ENCODE measurements around the gene RNF123. TPM values are rescaled to one million over a fixed set of nuclear protein-coding genes. Genes with fewer than 3 reads are reported as not detected.

RNF123 gene
- polyA plus RNA-seq, 1 of the 3 experiments (the other 2 are of a cell fraction) = 48.1 TPM

DNA sequence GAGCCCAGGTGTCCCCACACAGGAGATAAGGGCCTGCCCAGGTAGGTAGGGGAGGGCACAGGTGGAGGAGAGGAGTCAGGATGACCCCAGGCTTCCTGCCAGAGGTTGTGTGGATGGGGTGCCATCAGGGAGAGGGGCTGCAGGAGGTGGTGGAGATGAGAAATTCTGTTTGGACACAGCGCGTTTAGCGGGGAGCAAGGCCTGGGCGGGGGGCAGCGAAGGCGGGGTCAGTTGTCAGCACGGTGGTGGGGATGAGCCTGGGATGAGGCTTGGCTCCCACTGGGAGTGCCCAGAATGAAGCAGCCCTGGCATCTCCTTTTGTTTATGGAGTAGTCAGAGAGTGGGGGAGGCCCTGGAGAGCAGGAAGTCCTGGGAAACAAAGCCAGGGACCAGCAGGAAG, 14.6 kb downstream of the RNF123 start (continued):
- TF ChIP-seq, protein P1, sequence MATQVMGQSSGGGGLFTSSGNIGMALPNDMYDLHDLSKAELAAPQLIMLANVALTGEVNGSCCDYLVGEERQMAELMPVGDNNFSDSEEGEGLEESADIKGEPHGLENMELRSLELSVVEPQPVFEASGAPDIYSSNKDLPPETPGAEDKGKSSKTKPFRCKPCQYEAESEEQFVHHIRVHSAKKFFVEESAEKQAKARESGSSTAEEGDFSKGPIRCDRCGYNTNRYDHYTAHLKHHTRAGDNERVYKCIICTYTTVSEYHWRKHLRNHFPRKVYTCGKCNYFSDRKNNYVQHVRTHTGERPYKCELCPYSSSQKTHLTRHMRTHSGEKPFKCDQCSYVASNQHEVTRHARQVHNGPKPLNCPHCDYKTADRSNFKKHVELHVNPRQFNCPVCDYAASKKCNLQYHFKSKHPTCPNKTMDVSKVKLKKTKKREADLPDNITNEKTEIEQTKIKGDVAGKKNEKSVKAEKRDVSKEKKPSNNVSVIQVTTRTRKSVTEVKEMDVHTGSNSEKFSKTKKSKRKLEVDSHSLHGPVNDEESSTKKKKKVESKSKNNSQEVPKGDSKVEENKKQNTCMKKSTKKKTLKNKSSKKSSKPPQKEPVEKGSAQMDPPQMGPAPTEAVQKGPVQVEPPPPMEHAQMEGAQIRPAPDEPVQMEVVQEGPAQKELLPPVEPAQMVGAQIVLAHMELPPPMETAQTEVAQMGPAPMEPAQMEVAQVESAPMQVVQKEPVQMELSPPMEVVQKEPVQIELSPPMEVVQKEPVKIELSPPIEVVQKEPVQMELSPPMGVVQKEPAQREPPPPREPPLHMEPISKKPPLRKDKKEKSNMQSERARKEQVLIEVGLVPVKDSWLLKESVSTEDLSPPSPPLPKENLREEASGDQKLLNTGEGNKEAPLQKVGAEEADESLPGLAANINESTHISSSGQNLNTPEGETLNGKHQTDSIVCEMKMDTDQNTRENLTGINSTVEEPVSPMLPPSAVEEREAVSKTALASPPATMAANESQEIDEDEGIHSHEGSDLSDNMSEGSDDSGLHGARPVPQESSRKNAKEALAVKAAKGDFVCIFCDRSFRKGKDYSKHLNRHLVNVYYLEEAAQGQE (IDR thresholded peaks at IDR 0.05; ENCODE audit: low read depth, low read length) = no peak
- TF ChIP-seq RAD21 (IDR thresholded peaks at IDR 0.05; ENCODE audit: low read length) (no peak), CHD2 (IDR thresholded peaks at IDR 0.05; ENCODE audit: low read length, partially characterized antibody) (no peak), EP300 (IDR thresholded peaks at IDR 0.05; ENCODE audit: borderline replicate concordance in 1 of 2, low read depth in 1 of 2, low read length in 1 of 2) (no peak), TCF12 (IDR thresholded peaks at IDR 0.05) (no peak), NRF1 (IDR thresholded peaks at IDR 0.05; ENCODE audit: low read depth, low read length) (no peak), EZH2phosphoT487 (IDR thresholded peaks at IDR 0.05; ENCODE audit: borderline replicate concordance, low read depth) (no peak), TAF1 (IDR thresholded peaks at IDR 0.05; ENCODE audit: borderline replicate concordance, low read depth, low read length) (no peak)
- TF ChIP-seq, protein P2, sequence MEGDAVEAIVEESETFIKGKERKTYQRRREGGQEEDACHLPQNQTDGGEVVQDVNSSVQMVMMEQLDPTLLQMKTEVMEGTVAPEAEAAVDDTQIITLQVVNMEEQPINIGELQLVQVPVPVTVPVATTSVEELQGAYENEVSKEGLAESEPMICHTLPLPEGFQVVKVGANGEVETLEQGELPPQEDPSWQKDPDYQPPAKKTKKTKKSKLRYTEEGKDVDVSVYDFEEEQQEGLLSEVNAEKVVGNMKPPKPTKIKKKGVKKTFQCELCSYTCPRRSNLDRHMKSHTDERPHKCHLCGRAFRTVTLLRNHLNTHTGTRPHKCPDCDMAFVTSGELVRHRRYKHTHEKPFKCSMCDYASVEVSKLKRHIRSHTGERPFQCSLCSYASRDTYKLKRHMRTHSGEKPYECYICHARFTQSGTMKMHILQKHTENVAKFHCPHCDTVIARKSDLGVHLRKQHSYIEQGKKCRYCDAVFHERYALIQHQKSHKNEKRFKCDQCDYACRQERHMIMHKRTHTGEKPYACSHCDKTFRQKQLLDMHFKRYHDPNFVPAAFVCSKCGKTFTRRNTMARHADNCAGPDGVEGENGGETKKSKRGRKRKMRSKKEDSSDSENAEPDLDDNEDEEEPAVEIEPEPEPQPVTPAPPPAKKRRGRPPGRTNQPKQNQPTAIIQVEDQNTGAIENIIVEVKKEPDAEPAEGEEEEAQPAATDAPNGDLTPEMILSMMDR (IDR thresholded peaks at IDR 0.05) = no peak
- TF ChIP-seq, protein P3, sequence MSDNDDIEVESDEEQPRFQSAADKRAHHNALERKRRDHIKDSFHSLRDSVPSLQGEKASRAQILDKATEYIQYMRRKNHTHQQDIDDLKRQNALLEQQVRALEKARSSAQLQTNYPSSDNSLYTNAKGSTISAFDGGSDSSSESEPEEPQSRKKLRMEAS (IDR thresholded peaks at IDR 0.05; ENCODE audit: low read depth) = no peak

DNA sequence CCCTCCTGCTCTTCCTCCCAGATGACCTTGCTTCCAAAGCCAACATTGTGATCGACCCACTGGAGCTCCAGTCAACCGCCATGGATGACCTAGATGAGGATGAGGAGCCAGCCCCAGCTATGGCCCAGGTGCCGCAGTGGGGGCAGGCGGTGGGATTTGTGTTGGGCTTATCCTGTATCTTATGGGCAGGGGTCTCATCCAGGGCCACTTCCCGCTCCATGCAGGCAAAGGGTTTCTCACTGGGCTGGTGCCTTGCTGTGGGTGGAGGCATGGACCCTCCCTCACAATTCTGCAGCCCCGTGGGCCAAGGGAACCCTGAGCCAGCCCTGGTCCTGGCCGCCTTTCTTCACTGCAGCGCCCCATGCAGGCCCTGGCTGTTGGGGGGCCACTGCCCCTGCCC, 15.3 kb downstream of the RNF123 start:
- H3F3A ChIP-seq (replicated peaks; ENCODE audit: insufficient read depth) = no peaks in the 10 kb centered on the region
- H3K4me2 ChIP-seq = no peak overlapping the region
- H4K20me1 ChIP-seq (ENCODE audit: insufficient read depth) = no peaks in the 10 kb centered on the region
- POLR2A ChIA-PET = no interaction called here
- no peaks in the 10 kb centered on the region for H3K9me3 ChIP-seq
- 92% methylated on average over 4 of the region's 8 CpGs for WGBS (ENCODE audit: low lambda C conversion rate)
- no peaks in the 10 kb centered on the region for H3K27me3 ChIP-seq (ENCODE audit: insufficient read depth)
- no peak overlapping the region for H3K4me3 ChIP-seq (ENCODE audit: low read depth in 2 of 2, low read length in 1 of 2)
- TF ChIP-seq SIN3A (IDR thresholded peaks at IDR 0.05; ENCODE audit: borderline replicate concordance, low read depth, low read length) (no peak), JUND (IDR thresholded peaks at IDR 0.05) (no peak), GATA2 (CRISPR knock-in tag; IDR thresholded peaks at IDR 0.05) (no peak), ELF1 (IDR thresholded peaks at IDR 0.05) (no peak), YY1 (IDR thresholded peaks at IDR 0.05; ENCODE audit: low read depth) (no peak), RFX5 (IDR thresholded peaks at IDR 0.05; ENCODE audit: low read length) (no peak), EP300 (IDR thresholded peaks at IDR 0.05; ENCODE audit: borderline replicate concordance in 1 of 2, low read depth in 1 of 2, low read length in 1 of 2) (no peak)
- TF ChIP-seq, protein P4, sequence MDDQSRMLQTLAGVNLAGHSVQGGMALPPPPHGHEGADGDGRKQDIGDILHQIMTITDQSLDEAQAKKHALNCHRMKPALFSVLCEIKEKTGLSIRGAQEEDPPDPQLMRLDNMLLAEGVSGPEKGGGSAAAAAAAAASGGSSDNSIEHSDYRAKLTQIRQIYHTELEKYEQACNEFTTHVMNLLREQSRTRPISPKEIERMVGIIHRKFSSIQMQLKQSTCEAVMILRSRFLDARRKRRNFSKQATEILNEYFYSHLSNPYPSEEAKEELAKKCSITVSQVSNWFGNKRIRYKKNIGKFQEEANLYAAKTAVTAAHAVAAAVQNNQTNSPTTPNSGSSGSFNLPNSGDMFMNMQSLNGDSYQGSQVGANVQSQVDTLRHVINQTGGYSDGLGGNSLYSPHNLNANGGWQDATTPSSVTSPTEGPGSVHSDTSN (IDR thresholded peaks at IDR 0.05) = no peak
- CTCF ChIA-PET = interaction anchor here (1.6 to 8.1 kb wide), 2 partner anchors 14 to 165 kb away, joined by 7 to 76 read pairs; partner anchors contain the start of gene AMIGO3
- no peak overlapping the region for H2AFZ ChIP-seq (ENCODE audit: low read depth)
- H3K79me2 ChIP-seq (ENCODE audit: insufficient read depth) = no peaks in the 10 kb centered on the region
- no peak overlapping the region for H3K9ac ChIP-seq
- H3K4me1 ChIP-seq (ENCODE audit: control insufficient read depth in 1 of 2, insufficient read depth in 2 of 2, low read depth in 1 of 2, low read length in 1 of 2) = no peaks in the 10 kb centered on the region
- peaks cover 0 to 27% of the 10 kb centered on the region in 2 experiments for H3K36me3 ChIP-seq (replicated peaks in 1 of 2; ENCODE audit: control insufficient read depth in 1 of 2, insufficient read depth in 2 of 2, low read length in 1 of 2)
- no peak for DNase-seq
- H3K9me2 ChIP-seq = no peaks in the 10 kb centered on the region
- H3K27ac ChIP-seq (ENCODE audit: low read depth in 2 of 2, low read length in 1 of 2) = no peak overlapping the region

All from SK-N-SH (cell line).